Dedifferentiated amniotic fluid mesenchymal stem cell (primary cell): ENCODE data around the gene TYRP1.
A peak's percentile ranks its signal among the peaks of the same experiment; 100 is the strongest.

Experiments used
- DNase-seq: peaks from one replicate; pipeline ENCODE4 v3.0.0-alpha.2; 2016; ENCODE audit errors: extremely low spot score

TYRP1 gene

GRCh38 chr9:12697719-12698118, 4.5 kb downstream of the TYRP1 start:
- DNase-seq, result no peak

GRCh38 chr9:12698266-12698665, 5.1 kb downstream of the TYRP1 start:
- peak; percentile 23 for DNase-seq

- DNase-seq, result no peak
Measured at GRCh38 chr9:12698986-12699385, 5.8 kb downstream of the TYRP1 start.

GRCh38 chr9:12699529-12699928, 6.3 kb downstream of the TYRP1 start:
- DNase-seq, result no peak

- DNase-seq, result no peak
Measured at GRCh38 chr9:12701126-12701525, 7.9 kb downstream of the TYRP1 start.

GRCh38 chr9:12702160-12702758, 9.1 kb downstream of the TYRP1 start:
- DNase-seq, result peak; percentile 54

- DNase-seq, result no peak
Measured at GRCh38 chr9:12703996-12704395, 10.8 kb downstream of the TYRP1 start.

GRCh38 chr9:12705738-12706391, 12.7 kb downstream of the TYRP1 start:
- DNase-seq, result no peak

- peak; percentile 46 for DNase-seq
Measured at GRCh38 chr9:12708562-12709298, 15.5 kb downstream of the TYRP1 start.

GRCh38 chr9:12712532-12712931, 19.3 kb downstream of the TYRP1 start:
- no peak for DNase-seq

- DNase-seq, result no peak
Measured at GRCh38 chr9:12715268-12715667, 22.1 kb downstream of the TYRP1 start.

GRCh38 chr9:12716823-12717600, 23.8 kb downstream of the TYRP1 start:
- no peak for DNase-seq

- DNase-seq, result no peak
Measured at GRCh38 chr9:12717907-12718306, 24.7 kb downstream of the TYRP1 start.

- no peak for DNase-seq
Measured at GRCh38 chr9:12718482-12719026, 25.4 kb downstream of the TYRP1 start.

GRCh38 chr9:12719431-12719830, 26.2 kb downstream of the TYRP1 start:
- peak; percentile 61 for DNase-seq

GRCh38 chr9:12720551-12720950, 27.4 kb downstream of the TYRP1 start:
- no peak for DNase-seq

- DNase-seq, result no peak
Measured at GRCh38 chr9:12722131-12722530, 28.9 kb downstream of the TYRP1 start.

- peak; percentile 65 for DNase-seq
Measured at GRCh38 chr9:12723409-12724028, 30.3 kb downstream of the TYRP1 start.

GRCh38 chr9:12726795-12727194, 33.6 kb downstream of the TYRP1 start:
- no peak for DNase-seq

GRCh38 chr9:12730198-12730597, 37.0 kb downstream of the TYRP1 start:
- no peak for DNase-seq

- no peak for DNase-seq
Measured at GRCh38 chr9:12730927-12731326, 37.7 kb downstream of the TYRP1 start.

- no peak for DNase-seq
Measured at GRCh38 chr9:12732971-12733370, 39.8 kb downstream of the TYRP1 start.
